ENCODE results near the gene MAST4. TPM values are rescaled to one million over a fixed set of nuclear protein-coding genes. Genes with fewer than 3 reads are reported as not detected.

The MAST4 gene
- total and polyA plus RNA-seq, 2 of the 4 experiments (the other 2 are of a cell fraction), result 4.8 to 6.8 TPM

DNA sequence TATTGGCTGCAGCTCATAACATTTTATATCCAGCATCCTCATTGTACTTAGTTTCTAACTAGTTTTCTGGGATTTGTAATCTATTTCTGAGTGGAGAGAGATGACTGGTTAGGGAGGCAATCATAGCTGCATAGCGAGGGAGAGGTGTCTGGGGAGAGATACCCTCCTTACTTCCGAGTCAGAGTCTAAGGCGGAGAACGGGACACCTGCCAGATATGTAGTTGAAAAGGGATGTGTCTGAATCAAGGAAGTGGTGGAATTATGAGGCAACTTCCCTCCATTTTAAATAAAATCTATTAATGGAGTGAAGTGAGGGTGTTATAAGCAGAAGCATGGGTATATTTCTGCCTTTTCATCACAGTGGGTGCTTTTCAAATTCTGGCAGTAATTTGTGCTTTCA lies 126.5 kb downstream of the MAST4 start:
- no TSS peak for BruUV-seq (replicated peaks)
- H3K4ac ChIP-seq (ENCODE audit: low read depth, low read length), result no peak overlapping the region
- dilution Hi-C loops (cut with HindIII; ENCODE audit: low sequenced_read_pairs, unreplicated experiment), result no loop called here
- ATAC-seq (ENCODE audit: low read depth) (no peak), DNase-seq (no peak)
- H2BK20ac ChIP-seq (ENCODE audit: low read depth, low read length), result no peak overlapping the region
- no peaks in the 10 kb centered on the region for H3K27me3 ChIP-seq (ENCODE audit: control insufficient read depth, insufficient read depth, low read length)
- H2BK15ac ChIP-seq (ENCODE audit: low read depth, low read length), result no peak overlapping the region
- H3K18ac ChIP-seq (ENCODE audit: low read depth, low read length), result no peak overlapping the region
- WGBS, 2 experiments (ENCODE audit: extremely low coverage in 2 of 2, insufficient read length in 1 of 2), result no CpG with 5 or more reads among the region's 4 CpGs
- H3K79me1 ChIP-seq (ENCODE audit: low read depth in 1 of 2, low read length in 2 of 2), result no peaks in the 10 kb centered on the region
- H4K5ac ChIP-seq (ENCODE audit: low read depth, low read length), result no peak overlapping the region
- CTCF ChIA-PET, result no interaction called here
- H2AK9ac ChIP-seq (replicated peaks; ENCODE audit: low read depth, low read length, poor library complexity), result no peak overlapping the region
- H2AFZ ChIP-seq (replicated peaks; ENCODE audit: low read length, poor library complexity), result no peak overlapping the region
- no peak overlapping the region for H3K9ac ChIP-seq (ENCODE audit: low read depth, low read length)
- H3K27ac ChIP-seq (ENCODE audit: insufficient read depth, low read length), result no peak overlapping the region
- H2BK5ac ChIP-seq (ENCODE audit: low read depth, low read length, poor library complexity, severe bottlenecking), result no peak overlapping the region
- in situ Hi-C loops (cut with MboI; ENCODE audit: low sequenced_read_pairs), result no loop called here
- H3K4me2 ChIP-seq (ENCODE audit: low read depth, low read length), result no peak overlapping the region
- POLR2A ChIA-PET (ENCODE audit: unreplicated experiment), result no interaction called here
- H3K56ac ChIP-seq (ENCODE audit: extremely low read depth, insufficient read depth, low read length), result no peak overlapping the region
- H3K36me3 ChIP-seq (ENCODE audit: control insufficient read depth, insufficient read depth, low read length), result no peaks in the 10 kb centered on the region
- H4K8ac ChIP-seq (ENCODE audit: low read depth in 2 of 2, low read length in 2 of 2), result no peak overlapping the region
- H3K4me3 ChIP-seq (ENCODE audit: insufficient read depth, low read depth, low read length), result no peak overlapping the region
- H3K4me1 ChIP-seq (ENCODE audit: control insufficient read depth, insufficient read depth, low read length), result no peaks in the 10 kb centered on the region
- H3K9me1 ChIP-seq (ENCODE audit: insufficient read depth, low read length), result no peaks in the 10 kb centered on the region
- intact Hi-C loops (cut with micrococcal nuclease), result no loop called here
- H3K9me3 ChIP-seq (ENCODE audit: control insufficient read depth, insufficient read depth, low read length), result no peaks in the 10 kb centered on the region
- TF ChIP-seq USF2 (IDR thresholded peaks at IDR 0.05; ENCODE audit: low read depth, low read length) (no peak), RFX5 (IDR thresholded peaks at IDR 0.05; ENCODE audit: low read depth, low read length) (no peak), RAD21 (IDR thresholded peaks at IDR 0.05; ENCODE audit: low read length) (no peak), BHLHE40 (IDR thresholded peaks at IDR 0.05; ENCODE audit: low read depth, low read length) (no peak), FOS (IDR thresholded peaks at IDR 0.05; ENCODE audit: low read depth, low read length) (no peak), MAZ (IDR thresholded peaks at IDR 0.05; ENCODE audit: borderline replicate concordance, low read depth, low read length) (no peak), CEBPB (IDR thresholded peaks at IDR 0.05; ENCODE audit: low read depth, low read length) (no peak), RCOR1 (IDR thresholded peaks at IDR 0.05; ENCODE audit: insufficient replicate concordance, low read length) (no peak), CHD1 (IDR thresholded peaks at IDR 0.05; ENCODE audit: low read depth, low read length) (no peak), MAFK (IDR thresholded peaks at IDR 0.05; ENCODE audit: low read depth, low read length) (no peak), MXI1 (IDR thresholded peaks at IDR 0.05; ENCODE audit: borderline replicate concordance, low read depth, low read length) (no peak), NFE2L2 (IDR thresholded peaks at IDR 0.05; ENCODE audit: low read depth, low read length) (no peak), POLR2A (IDR thresholded peaks at IDR 0.05; ENCODE audit: low read depth, low read length) (no peak), SMC3 (IDR thresholded peaks at IDR 0.05; ENCODE audit: low read depth, low read length) (no peak)
- TF ChIP-seq, protein P1, sequence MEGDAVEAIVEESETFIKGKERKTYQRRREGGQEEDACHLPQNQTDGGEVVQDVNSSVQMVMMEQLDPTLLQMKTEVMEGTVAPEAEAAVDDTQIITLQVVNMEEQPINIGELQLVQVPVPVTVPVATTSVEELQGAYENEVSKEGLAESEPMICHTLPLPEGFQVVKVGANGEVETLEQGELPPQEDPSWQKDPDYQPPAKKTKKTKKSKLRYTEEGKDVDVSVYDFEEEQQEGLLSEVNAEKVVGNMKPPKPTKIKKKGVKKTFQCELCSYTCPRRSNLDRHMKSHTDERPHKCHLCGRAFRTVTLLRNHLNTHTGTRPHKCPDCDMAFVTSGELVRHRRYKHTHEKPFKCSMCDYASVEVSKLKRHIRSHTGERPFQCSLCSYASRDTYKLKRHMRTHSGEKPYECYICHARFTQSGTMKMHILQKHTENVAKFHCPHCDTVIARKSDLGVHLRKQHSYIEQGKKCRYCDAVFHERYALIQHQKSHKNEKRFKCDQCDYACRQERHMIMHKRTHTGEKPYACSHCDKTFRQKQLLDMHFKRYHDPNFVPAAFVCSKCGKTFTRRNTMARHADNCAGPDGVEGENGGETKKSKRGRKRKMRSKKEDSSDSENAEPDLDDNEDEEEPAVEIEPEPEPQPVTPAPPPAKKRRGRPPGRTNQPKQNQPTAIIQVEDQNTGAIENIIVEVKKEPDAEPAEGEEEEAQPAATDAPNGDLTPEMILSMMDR (conservative IDR thresholded peaks at IDR 0.05; ENCODE audit: low read depth, low read length), result no peak
- TF ChIP-seq, protein P2, sequence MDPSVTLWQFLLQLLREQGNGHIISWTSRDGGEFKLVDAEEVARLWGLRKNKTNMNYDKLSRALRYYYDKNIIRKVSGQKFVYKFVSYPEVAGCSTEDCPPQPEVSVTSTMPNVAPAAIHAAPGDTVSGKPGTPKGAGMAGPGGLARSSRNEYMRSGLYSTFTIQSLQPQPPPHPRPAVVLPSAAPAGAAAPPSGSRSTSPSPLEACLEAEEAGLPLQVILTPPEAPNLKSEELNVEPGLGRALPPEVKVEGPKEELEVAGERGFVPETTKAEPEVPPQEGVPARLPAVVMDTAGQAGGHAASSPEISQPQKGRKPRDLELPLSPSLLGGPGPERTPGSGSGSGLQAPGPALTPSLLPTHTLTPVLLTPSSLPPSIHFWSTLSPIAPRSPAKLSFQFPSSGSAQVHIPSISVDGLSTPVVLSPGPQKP (IDR thresholded peaks at IDR 0.05; ENCODE audit: borderline replicate concordance, low read depth, low read length), result no peak
- H2AK5ac ChIP-seq (ENCODE audit: low read depth, low read length), result no peak overlapping the region
- no peak overlapping the region for H2BK120ac ChIP-seq (ENCODE audit: low read depth, low read length)
- H3K14ac ChIP-seq (replicated peaks; ENCODE audit: low read depth, low read length), result no peak overlapping the region
- H4K91ac ChIP-seq (ENCODE audit: insufficient read depth, low read depth, low read length), result no peak overlapping the region
- no peaks in the 10 kb centered on the region for H4K20me1 ChIP-seq (ENCODE audit: insufficient read depth, low read length)
- no peak overlapping the region for H3K23ac ChIP-seq (ENCODE audit: low read depth, low read length)

Data from IMR-90 (cell line).